Esophagus squamous epithelium (tissue), 4 donors: ENCODE results near the gene SPRY2.

Experiments used
- POLR2A ChIP-seq, 4 donors: fragments of 450-650 bp; IDR thresholded peaks; one replicate each; pipeline ENCODE4 v1.6.1; 2017; ENCODE audit warnings: antibody characterized with exemption in 4 of 4, mild to moderate bottlenecking in 4 of 4, moderate library complexity in 3 of 4
- TF ChIP-seq, protein P1 (sequence below), 6 experiments: fragments of 450-650 bp in 4 of 6; fragments of 200-600 bp in 2 of 6; sonication (generic) in 2 of 6; IDR thresholded peaks; one replicate each; pipeline ENCODE4 v1.5.1; 2016 to 2019; ENCODE audit warnings: antibody characterized with exemption in 6 of 6, mild to moderate bottlenecking in 4 of 6, moderate library complexity in 4 of 6

DNA sequence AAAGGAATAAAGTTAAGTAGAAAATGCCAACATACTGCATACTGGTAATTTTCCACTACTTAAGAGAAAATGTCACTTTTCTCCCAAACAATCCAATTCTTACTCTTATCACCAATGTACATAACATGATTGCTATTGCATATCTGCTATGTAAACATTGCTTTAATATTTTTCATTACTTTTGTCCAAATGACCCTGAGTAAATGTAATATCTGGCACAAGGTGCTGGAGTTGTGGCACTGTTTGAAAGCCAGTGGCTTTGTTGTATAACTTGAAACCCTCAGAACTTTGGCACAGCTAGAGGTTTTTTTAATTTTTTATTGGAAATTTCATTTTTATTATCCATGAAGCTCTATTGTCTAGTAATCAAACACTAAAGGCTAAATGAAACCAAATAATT is 45.7 kb upstream of the SPRY2 start:
- TF ChIP-seq, protein P1, sequence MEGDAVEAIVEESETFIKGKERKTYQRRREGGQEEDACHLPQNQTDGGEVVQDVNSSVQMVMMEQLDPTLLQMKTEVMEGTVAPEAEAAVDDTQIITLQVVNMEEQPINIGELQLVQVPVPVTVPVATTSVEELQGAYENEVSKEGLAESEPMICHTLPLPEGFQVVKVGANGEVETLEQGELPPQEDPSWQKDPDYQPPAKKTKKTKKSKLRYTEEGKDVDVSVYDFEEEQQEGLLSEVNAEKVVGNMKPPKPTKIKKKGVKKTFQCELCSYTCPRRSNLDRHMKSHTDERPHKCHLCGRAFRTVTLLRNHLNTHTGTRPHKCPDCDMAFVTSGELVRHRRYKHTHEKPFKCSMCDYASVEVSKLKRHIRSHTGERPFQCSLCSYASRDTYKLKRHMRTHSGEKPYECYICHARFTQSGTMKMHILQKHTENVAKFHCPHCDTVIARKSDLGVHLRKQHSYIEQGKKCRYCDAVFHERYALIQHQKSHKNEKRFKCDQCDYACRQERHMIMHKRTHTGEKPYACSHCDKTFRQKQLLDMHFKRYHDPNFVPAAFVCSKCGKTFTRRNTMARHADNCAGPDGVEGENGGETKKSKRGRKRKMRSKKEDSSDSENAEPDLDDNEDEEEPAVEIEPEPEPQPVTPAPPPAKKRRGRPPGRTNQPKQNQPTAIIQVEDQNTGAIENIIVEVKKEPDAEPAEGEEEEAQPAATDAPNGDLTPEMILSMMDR (IDR thresholded peaks at IDR 0.05): no peak
- TF ChIP-seq POLR2A (IDR thresholded peaks at IDR 0.05): no peak
